IPS-NIHi7 (cell line): ENCODE measurements around the gene SYT2.
"Not testable (repeated sequence)": the region's sequence is repeated elsewhere in the genome, so short reads cannot be mapped to it uniquely, and the experiment has no call there.

Source experiments
- DNase-seq: peaks from one replicate; pipeline ENCODE4 v3.0.0; 2012; ENCODE audit warnings: mixed read lengths; ENCODE audit errors: extremely low spot score

SYT2 gene

GRCh38 chr1:202546377-202546776 is 163.9 kb downstream of the SYT2 start:
- not testable (repeated sequence) for DNase-seq

GRCh38 chr1:202545647-202546303 is 164.5 kb downstream of the SYT2 start:
- DNase-seq, result not testable (repeated sequence)

GRCh38 chr1:202544766-202545449 is 165.3 kb downstream of the SYT2 start:
- DNase-seq, result not testable (repeated sequence)

GRCh38 chr1:202543537-202543936 is 166.7 kb downstream of the SYT2 start:
- DNase-seq, result not testable (repeated sequence)

GRCh38 chr1:202542415-202542814 is 167.8 kb downstream of the SYT2 start:
- DNase-seq, result not testable (repeated sequence)

- DNase-seq, result not testable (repeated sequence)
These were observed 169.4 kb downstream of the SYT2 start for GRCh38 chr1:202540858-202541257.
